Adrenal gland (tissue), 12 donors: ENCODE measurements around the gene NXN. TPM values are rescaled to one million over a fixed set of nuclear protein-coding genes. Genes with fewer than 3 reads are reported as not detected.
"Not testable (repeated sequence)": the region's sequence is repeated elsewhere in the genome, so short reads cannot be mapped to it uniquely, and the experiment has no call there.

Experiments
- DNase-seq, 7 donors: peaks; one replicate each; pipeline ENCODE4 v3.0.0-alpha.2; 2019 to 2020
- H3K27ac ChIP-seq, 5 donors: fragments of 200-600 bp; sonication (generic) in 4 of 5; 1 replicate in 3 of 5; 2 replicates in 2 of 5; pipeline versions ENCODE4 v1.5.1 to v1.8.0; 2016 to 2020; ENCODE audit warnings: mild to moderate bottlenecking in 1 of 5
- H3K27me3 ChIP-seq: fragments of 200-600 bp; 2 replicates; pipeline ENCODE4 v1.8.0; 2021
- H3K36me3 ChIP-seq, 2 donors: fragments of 200-600 bp; replicated peaks in 1 of 2; 1 replicate in 1 of 2; 2 replicates in 1 of 2; pipeline versions ENCODE4 v1.5.1 to v1.8.0; 2018 to 2022
- H3K4me1 ChIP-seq, 2 donors: fragments of 200-600 bp; replicated peaks in 1 of 2; 1 replicate in 1 of 2; 2 replicates in 1 of 2; pipeline versions ENCODE4 v1.5.1 to v1.8.0; 2018 to 2021
- H3K4me3 ChIP-seq, 4 donors: fragments of 200-600 bp; sonication (generic) in 3 of 4; one replicate each; pipeline ENCODE4 v1.5.1; 2016 to 2018
- H3K9me3 ChIP-seq, 3 donors: fragments of 200-600 bp; sonication (generic) in 1 of 3; replicated peaks in 1 of 3; 1 replicate in 2 of 3; 2 replicates in 1 of 3; pipeline versions ENCODE4 v1.5.1 to v1.8.0; 2016 to 2021
- CTCF ChIP-seq, 6 experiments: fragments of 450-650 bp in 4 of 6; fragments of 200-600 bp in 2 of 6; sonication (generic) in 1 of 6; IDR thresholded peaks; 1 replicate in 5 of 6; 2 replicates in 1 of 6; pipeline versions ENCODE4 v1.5.1 to v1.8.0; 2016 to 2021; ENCODE audit warnings: antibody characterized with exemption in 6 of 6, mild to moderate bottlenecking in 2 of 6, moderate library complexity in 1 of 6
- POLR2A ChIP-seq, 2 donors: fragments of 450-650 bp; IDR thresholded peaks; one replicate each; pipeline ENCODE4 v1.6.1; 2017; ENCODE audit warnings: antibody characterized with exemption in 2 of 2, mild to moderate bottlenecking in 2 of 2, moderate library complexity in 1 of 2
- WGBS, 4 donors: extraction: QIAGEN DNeasy Blood & Tissue Kit in 2 of 4; methylation state at CpG; one replicate each; pipeline versions ENCODE4 v1.1.5 to v1.1.7; 2013 to 2017; 5-methylcytosine and 5-hydroxymethylcytosine counted together
- intact Hi-C, 2 donors: fragments of 100-400 bp; cut with DNase I; formaldehyde crosslinking; loops; one replicate each; pipeline versions ENCODE4 v1.14.1 to v1.15.0; 2022 to 2023
- polyA plus RNA-seq, 3 donors: library from polyadenylated mRNA; stranded (reverse); fragments of 200-250 nt in 2 of 3; fragments of 350-450 nt in 1 of 3; fragmentation: Illumina TruSeq in 1 of 3; extraction: RNeasy Lipid Tissue Mini Kit (QIAGEN cat#74804) in 1 of 3; gene quantifications; one replicate each; pipeline ENCODE4 v1.2.3, GENCODE V29; 2013 to 2014
- total RNA-seq, 9 donors: library from RNA; depleted of rRNA in 4 of 9; stranded (reverse); fragments of >200 nt in 4 of 9; fragments of 120-200 nt in 1 of 9; fragmentation: NEBNext Ultra II Directional in 1 of 9; extraction: Animal tissue kit (Norgen Biotek cat#: 25700) in 1 of 9; gene quantifications; one replicate each; pipeline versions ENCODE4 v1.1.0 to v1.2.4, GENCODE V29; 2013 to 2023
- donor health status: healthy with polysubstance abuse.
- donor health status: Bipolar disorder and iron deficiency.
- donor health status: DM: yes; HTN: yes; CAD: no.
- donor health status: DM: no; HTN: no; CAD: no.
- donor health status: DM: no; HTN: no; CAD: no.
- donor health status: DM: yes; HTN: yes; CAD: no.

The NXN gene
- total and polyA plus RNA-seq, 12 donors: 3.6 to 24.7 (median 10.9) TPM

GRCh38 chr17:789160-789840, 190.3 kb downstream of the NXN start:
- Histone ChIP-seq H3K36me3 (peaks cover 0 to 44% of the 10 kb centered on the region in 2 donors), H3K27me3 (no peaks in the 10 kb centered on the region), H3K4me3 (no peak overlapping the region), H3K9me3 (no peaks in the 10 kb centered on the region), H3K4me1 (no peaks in the 10 kb centered on the region), H3K27ac (no peak overlapping the region)
- no peak for TF ChIP-seq POLR2A (IDR thresholded peaks at IDR 0.05)
- TF ChIP-seq CTCF (IDR thresholded peaks at IDR 0.05): no peak
- intact Hi-C loops: no loop called here
- WGBS, 4 donors: 91 to 96% (median 93%) methylated on average over 14 of the region's 14 CpGs
- DNase-seq: no peak

DNA sequence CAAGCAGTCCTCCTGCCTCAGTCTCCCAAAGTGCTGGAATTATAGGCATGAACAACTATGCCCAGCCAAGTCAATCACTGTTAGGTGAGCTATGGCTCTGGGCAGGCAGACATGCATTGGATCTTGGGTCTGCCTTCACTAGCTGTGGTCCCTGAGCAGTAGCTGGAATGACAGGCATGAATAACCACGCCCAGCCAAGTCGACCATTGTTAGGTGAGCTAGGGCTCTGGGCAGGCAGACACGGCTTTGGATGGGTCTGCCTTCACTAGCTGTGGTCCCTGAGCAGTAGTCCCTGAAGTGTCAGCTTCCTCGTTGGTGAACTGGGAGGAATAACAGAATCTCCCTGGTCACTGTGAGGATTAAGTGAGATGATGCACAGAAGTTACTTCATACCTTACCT, 191.0 kb downstream of the NXN start:
- peaks cover 0 to 44% of the 10 kb centered on the region in 2 donors for H3K36me3 ChIP-seq
- H3K9me3 ChIP-seq: no peaks in the 10 kb centered on the region
- no peak overlapping the region for H3K4me3 ChIP-seq
- H3K27me3 ChIP-seq: no peaks in the 10 kb centered on the region
- WGBS, 4 donors: 76 to 100% (median 81%) methylated on average over 2 to 4 of the region's 4 CpGs
- TF ChIP-seq CTCF (IDR thresholded peaks at IDR 0.05) (no peak), POLR2A (IDR thresholded peaks at IDR 0.05) (no peak)
- DNase-seq: no peak
- intact Hi-C loops: no loop called here
- no peak overlapping the region for H3K27ac ChIP-seq
- peaks cover 0 to 6% of the 10 kb centered on the region in 2 donors for H3K4me1 ChIP-seq

GRCh38 chr17:787641-788221, 191.8 kb downstream of the NXN start:
- DNase-seq: no peak
- Histone ChIP-seq H3K27me3 (no peaks in the 10 kb centered on the region), H3K4me3 (no peak overlapping the region), H3K4me1 (peaks cover 7 to 14% of the 10 kb centered on the region in 2 donors), H3K9me3 (no peaks in the 10 kb centered on the region), H3K27ac (no peak overlapping the region), H3K36me3 (peaks cover 0 to 44% of the 10 kb centered on the region in 2 donors)
- 88 to 95% (median 91%) methylated on average over 12 of the region's 12 CpGs for WGBS, 4 donors
- TF ChIP-seq CTCF (IDR thresholded peaks at IDR 0.05) (no peak), POLR2A (IDR thresholded peaks at IDR 0.05) (no peak)
- intact Hi-C loops: no loop called here

DNA sequence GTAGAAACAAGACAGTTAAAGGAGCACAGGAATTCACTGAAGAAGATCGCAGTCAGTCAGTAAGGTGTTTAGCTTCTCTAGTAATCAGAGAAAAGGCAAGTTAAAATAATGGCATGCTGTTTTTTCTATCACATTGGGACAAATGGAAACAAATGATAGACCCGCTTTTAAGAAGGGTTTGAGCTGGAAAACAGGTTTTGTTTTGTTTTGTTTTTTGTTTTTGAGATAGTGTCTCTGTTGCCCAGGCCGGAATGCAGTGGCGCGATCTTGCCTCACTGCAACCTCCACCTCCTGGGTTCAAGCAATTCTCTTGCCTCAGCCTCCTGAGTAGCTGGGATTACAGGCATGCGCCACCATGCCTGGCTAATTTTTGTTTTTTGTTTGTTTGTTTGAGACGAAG, 193.7 kb downstream of the NXN start:
- H3K9me3 ChIP-seq, H3K27me3 ChIP-seq, DNase-seq, intact Hi-C loops, H3K27ac ChIP-seq, H3K4me3 ChIP-seq: not testable (repeated sequence)
- H3K36me3 ChIP-seq: peaks cover 0 to 30% of the 10 kb centered on the region in 2 donors
- WGBS, 4 donors: 91 to 99% (median 96%) methylated on average over 7 of the region's 7 CpGs
- H3K4me1 ChIP-seq: peaks cover 12 to 21% of the 10 kb centered on the region in 2 donors

- intact Hi-C loops: no loop called here
- 69 to 73% (median 70%) methylated on average over 3 of the region's 3 CpGs for WGBS, 4 donors
- Histone ChIP-seq H3K36me3 (peaks cover 0 to 19% of the 10 kb centered on the region in 2 donors), H3K4me1 (peaks cover 12 to 23% of the 10 kb centered on the region in 2 donors), H3K4me3 (no peak overlapping the region), H3K9me3 (no peaks in the 10 kb centered on the region), H3K27ac (no peak overlapping the region), H3K27me3 (no peaks in the 10 kb centered on the region)
- no peak for TF ChIP-seq CTCF (IDR thresholded peaks at IDR 0.05)
- TF ChIP-seq POLR2A (IDR thresholded peaks at IDR 0.05): no peak
- no peak for DNase-seq
Measured at GRCh38 chr17:784143-784542, 195.4 kb downstream of the NXN start.
